Liver (tissue), 9 donors: ENCODE results near the gene KRT86. TPM values are rescaled to one million over a fixed set of nuclear protein-coding genes. Genes with fewer than 3 reads are reported as not detected.

ENCODE experiments used
- DNase-seq: peaks from one replicate; pipeline ENCODE4 v3.0.0-alpha.2; 2017; ENCODE audit warnings: low spot score
- H3K27ac ChIP-seq, 2 donors: one replicate each; pipeline ENCODE4 v1.7.0; 2013; ENCODE audit warnings: inconsistent platforms in 2 of 2, low read length in 2 of 2, control low read depth in 1 of 2, low read depth in 1 of 2, mild to moderate bottlenecking in 1 of 2
- H3K27me3 ChIP-seq, 4 donors: one replicate each; pipeline versions ENCODE4 v1.6.1 to v1.7.0; 2013; ENCODE audit warnings: low read length in 3 of 4, inconsistent platforms in 1 of 4, mild to moderate bottlenecking in 1 of 4, moderate library complexity in 1 of 4; ENCODE audit not compliant: control insufficient read depth in 4 of 4, insufficient read depth in 4 of 4
- H3K36me3 ChIP-seq, 4 donors: one replicate each; pipeline versions ENCODE4 v1.6.1 to v1.7.0; 2013; ENCODE audit warnings: low read length in 3 of 4, mild to moderate bottlenecking in 3 of 4, low read depth in 1 of 4, moderate library complexity in 1 of 4; ENCODE audit not compliant: control insufficient read depth in 4 of 4, insufficient read depth in 3 of 4
- H3K4me1 ChIP-seq, 4 donors: one replicate each; pipeline versions ENCODE4 v1.6.1 to v1.7.0; 2013; ENCODE audit warnings: low read length in 3 of 4, mild to moderate bottlenecking in 3 of 4, moderate library complexity in 1 of 4; ENCODE audit not compliant: control insufficient read depth in 4 of 4, insufficient read depth in 4 of 4
- H3K4me3 ChIP-seq, 3 donors: one replicate each; pipeline versions ENCODE4 v1.6.1 to v1.7.0; 2013; ENCODE audit warnings: low read length in 3 of 3, control low read depth in 1 of 3, low read depth in 1 of 3, mild to moderate bottlenecking in 1 of 3
- H3K9ac ChIP-seq, 2 donors: one replicate each; pipeline ENCODE4 v1.7.0; 2013; ENCODE audit warnings: low read length in 2 of 2, mild to moderate bottlenecking in 2 of 2, moderate library complexity in 2 of 2, control low read depth in 1 of 2, low read depth in 1 of 2
- H3K9me3 ChIP-seq, 4 donors: one replicate each; pipeline versions ENCODE4 v1.6.1 to v1.7.0; 2013; ENCODE audit warnings: low read length in 3 of 4; ENCODE audit not compliant: control insufficient read depth in 4 of 4
- ATF3 ChIP-seq: IDR thresholded peaks from 2 replicates; pipeline ENCODE4 v1.6.1; 2016; ENCODE audit warnings: antibody characterized with exemption
- CTCF ChIP-seq: fragments of 150-350 bp; IDR thresholded peaks from 2 replicates; pipeline ENCODE4 v1.5.1; 2017; ENCODE audit warnings: improper control_type of control experiment, low read depth, low read length; ENCODE audit not compliant: missing input control
- EGR1 ChIP-seq, 2 donors: IDR thresholded peaks; 2 replicates each; pipeline ENCODE4 v1.6.1; 2016 to 2018; ENCODE audit warnings: antibody characterized with exemption in 2 of 2, low read depth in 2 of 2
- FOXA1 ChIP-seq: IDR thresholded peaks from 2 replicates; pipeline ENCODE4 v1.6.1; 2016; ENCODE audit warnings: antibody characterized with exemption
- FOXA2 ChIP-seq: IDR thresholded peaks from 2 replicates; pipeline ENCODE4 v1.6.1; 2016; ENCODE audit warnings: antibody characterized with exemption
- GABPA ChIP-seq, 2 donors: IDR thresholded peaks in 1 of 2; conservative IDR thresholded peaks in 1 of 2; 2 replicates each; pipeline ENCODE4 v1.6.1; 2016; ENCODE audit warnings: antibody characterized with exemption in 2 of 2, mild to moderate bottlenecking in 1 of 2, moderate library complexity in 1 of 2
- HNF4A ChIP-seq, 2 donors: conservative IDR thresholded peaks; 2 replicates each; pipeline ENCODE4 v1.6.1; 2016; ENCODE audit warnings: antibody characterized with exemption in 2 of 2, mild to moderate bottlenecking in 2 of 2
- HNF4G ChIP-seq: IDR thresholded peaks from 2 replicates; pipeline ENCODE4 v1.6.1; 2016; ENCODE audit warnings: antibody characterized with exemption
- JUND ChIP-seq, 2 donors: IDR thresholded peaks; 2 replicates each; pipeline ENCODE4 v1.6.1; 2016; ENCODE audit warnings: antibody characterized with exemption in 2 of 2
- MAX ChIP-seq: IDR thresholded peaks from 2 replicates; pipeline ENCODE4 v1.6.1; 2016; ENCODE audit warnings: antibody characterized with exemption
- NR2F2 ChIP-seq: IDR thresholded peaks from 2 replicates; pipeline ENCODE4 v1.6.1; 2016; ENCODE audit warnings: antibody characterized with exemption
- RAD21 ChIP-seq, 2 donors: IDR thresholded peaks; 2 replicates each; pipeline ENCODE4 v1.6.1; 2016; ENCODE audit warnings: antibody characterized with exemption in 2 of 2, mild to moderate bottlenecking in 2 of 2
- REST ChIP-seq: IDR thresholded peaks from 2 replicates; pipeline ENCODE4 v1.6.1; 2016; ENCODE audit warnings: antibody characterized with exemption, mild to moderate bottlenecking
- RXRA ChIP-seq, 2 donors: IDR thresholded peaks; 2 replicates each; pipeline ENCODE4 v1.6.1; 2017 to 2018; ENCODE audit warnings: antibody characterized with exemption in 2 of 2, mild to moderate bottlenecking in 1 of 2
- SP1 ChIP-seq: IDR thresholded peaks from 2 replicates; pipeline ENCODE4 v1.6.1; 2018; ENCODE audit warnings: antibody characterized with exemption, mild to moderate bottlenecking
- TAF1 ChIP-seq: conservative IDR thresholded peaks from 2 replicates; pipeline ENCODE4 v1.6.1; 2016; ENCODE audit warnings: antibody characterized with exemption, mild to moderate bottlenecking
- YY1 ChIP-seq: IDR thresholded peaks from 2 replicates; pipeline ENCODE4 v1.6.1; 2016; ENCODE audit warnings: antibody characterized with exemption, mild to moderate bottlenecking
- ZBTB33 ChIP-seq: IDR thresholded peaks from 2 replicates; pipeline ENCODE4 v1.6.1; 2016; ENCODE audit warnings: antibody characterized with exemption
- WGBS: extraction: QIAGEN DNeasy Blood & Tissue Kit; methylation state at CpG from one replicate; pipeline ENCODE4 v1.1.7; 2013; 5-methylcytosine and 5-hydroxymethylcytosine counted together
- polyA plus RNA-seq, 2 donors: library from polyadenylated mRNA; stranded (reverse) in 1 of 2; unstranded in 1 of 2; fragments of 200-250 nt in 1 of 2; fragments of >200 nt in 1 of 2; fragmentation: Nextera tagmentation in 1 of 2; extraction: Ambion mirVana in 1 of 2; gene quantifications; one replicate each; pipeline versions ENCODE4 v1.2.1 to v1.2.3, GENCODE V29; 2013 to 2015
- total RNA-seq, 2 donors: library from RNA; depleted of rRNA; stranded (reverse); fragments of >200 nt; gene quantifications; one replicate each; pipeline ENCODE4 v1.2.3, GENCODE V29; 2014
- donor health status: healthy.
- donor health status: healthy.
- donor health status: healthy.
- donor health status: healthy.
- donor health status: healthy.

KRT86 gene
- total and polyA plus RNA-seq, 4 donors: 0.08 TPM; not detected in 3

- no peak overlapping the region for H3K27ac ChIP-seq
- DNase-seq: no peak
- no peaks in the 10 kb centered on the region for H3K27me3 ChIP-seq
- no peak overlapping the region for H3K9ac ChIP-seq
- H3K4me3 ChIP-seq: no peak overlapping the region
- H3K4me1 ChIP-seq: peaks cover 3 to 18% (median 11%) of the 10 kb centered on the region in 4 donors
- no peaks in the 10 kb centered on the region for H3K36me3 ChIP-seq
- TF ChIP-seq TAF1: no peak
- TF ChIP-seq RXRA (IDR thresholded peaks at IDR 0.05): no peak
- no peak for TF ChIP-seq YY1
- no peak for TF ChIP-seq HNF4A (conservative IDR thresholded peaks at IDR 0.05)
- no peak for TF ChIP-seq NR2F2
- no peak for TF ChIP-seq ATF3
- TF ChIP-seq EGR1 (IDR thresholded peaks at IDR 0.05; ENCODE audit: low read depth in 2 of 2): no peak
- TF ChIP-seq SP1: no peak
- no peak for TF ChIP-seq REST
- TF ChIP-seq MAX: no peak
- no peak for TF ChIP-seq CTCF
- TF ChIP-seq FOXA1: no peak
- no peak for TF ChIP-seq JUND (IDR thresholded peaks at IDR 0.05)
- no peak for TF ChIP-seq ZBTB33
- TF ChIP-seq RAD21 (IDR thresholded peaks at IDR 0.05): no peak
- no peak for TF ChIP-seq GABPA (IDR thresholded peaks at IDR 0.05 in 1 of 2, conservative IDR thresholded peaks at IDR 0.05 in 1 of 2)
- TF ChIP-seq FOXA2: no peak
- no peak for TF ChIP-seq HNF4G
- peaks cover 0 to 7% (median 0%) of the 10 kb centered on the region in 4 donors for H3K9me3 ChIP-seq
- WGBS: 79% methylated on average over 9 of the region's 9 CpGs
Measured at GRCh38 chr12:52347016-52347415, 72.6 kb downstream of the KRT86 start.
